Mammary epithelial cell (primary cell): ENCODE results near the gene JAG1.

Source experiments
- EZH2 ChIP-seq: IDR thresholded peaks from 2 replicates; pipeline ENCODE4 v1.6.1; 2012; ENCODE audit warnings: low read length, inconsistent platforms, borderline replicate concordance
- TF ChIP-seq, protein P1 (sequence below), 2 donors: IDR thresholded peaks in 1 of 2; conservative IDR thresholded peaks in 1 of 2; 2 replicates each; pipeline ENCODE4 v1.5.1; 2011 to 2012; ENCODE audit warnings: inconsistent platforms in 2 of 2, low read length in 2 of 2, mild to moderate bottlenecking in 2 of 2, control low read depth in 1 of 2, low read depth in 1 of 2; ENCODE audit not compliant: insufficient read depth in 1 of 2; ENCODE audit errors: extremely low read depth in 1 of 2

DNA sequence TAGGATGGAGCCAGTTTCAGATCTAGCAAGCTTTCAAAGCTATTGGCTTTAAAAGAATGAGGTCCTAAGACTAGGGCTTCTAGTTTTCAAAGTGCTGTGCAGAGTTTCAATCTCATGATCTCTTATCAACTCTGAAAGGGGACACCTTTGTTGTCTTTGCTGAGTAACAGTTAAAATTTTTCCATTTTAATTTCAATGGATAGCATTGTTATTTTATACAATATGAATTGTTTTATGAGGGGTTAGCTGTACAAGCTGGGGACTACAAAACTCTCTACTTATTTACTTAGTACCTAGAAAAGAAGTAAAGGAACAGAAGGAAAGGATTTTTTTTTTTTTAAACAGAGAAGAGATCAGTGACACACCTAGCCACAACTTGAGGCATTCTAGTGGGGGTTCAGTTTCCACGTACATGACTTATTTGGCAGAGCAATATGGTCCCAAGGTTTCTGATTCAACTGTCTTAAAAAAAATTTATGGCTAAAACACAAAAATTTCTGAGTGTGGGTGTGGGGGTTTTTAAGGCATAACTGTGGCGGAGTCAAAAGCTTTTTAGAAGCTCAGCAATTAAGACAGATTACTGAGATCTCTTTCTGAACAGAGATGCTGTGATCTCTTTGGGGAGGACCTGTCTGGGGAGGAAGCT, 46.1 kb upstream of the JAG1 start:
- TF ChIP-seq, protein P1, sequence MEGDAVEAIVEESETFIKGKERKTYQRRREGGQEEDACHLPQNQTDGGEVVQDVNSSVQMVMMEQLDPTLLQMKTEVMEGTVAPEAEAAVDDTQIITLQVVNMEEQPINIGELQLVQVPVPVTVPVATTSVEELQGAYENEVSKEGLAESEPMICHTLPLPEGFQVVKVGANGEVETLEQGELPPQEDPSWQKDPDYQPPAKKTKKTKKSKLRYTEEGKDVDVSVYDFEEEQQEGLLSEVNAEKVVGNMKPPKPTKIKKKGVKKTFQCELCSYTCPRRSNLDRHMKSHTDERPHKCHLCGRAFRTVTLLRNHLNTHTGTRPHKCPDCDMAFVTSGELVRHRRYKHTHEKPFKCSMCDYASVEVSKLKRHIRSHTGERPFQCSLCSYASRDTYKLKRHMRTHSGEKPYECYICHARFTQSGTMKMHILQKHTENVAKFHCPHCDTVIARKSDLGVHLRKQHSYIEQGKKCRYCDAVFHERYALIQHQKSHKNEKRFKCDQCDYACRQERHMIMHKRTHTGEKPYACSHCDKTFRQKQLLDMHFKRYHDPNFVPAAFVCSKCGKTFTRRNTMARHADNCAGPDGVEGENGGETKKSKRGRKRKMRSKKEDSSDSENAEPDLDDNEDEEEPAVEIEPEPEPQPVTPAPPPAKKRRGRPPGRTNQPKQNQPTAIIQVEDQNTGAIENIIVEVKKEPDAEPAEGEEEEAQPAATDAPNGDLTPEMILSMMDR (conservative IDR thresholded peaks at IDR 0.05 in 1 of 2, IDR thresholded peaks at IDR 0.05 in 1 of 2; ENCODE audit: extremely low read depth in 1 of 2, insufficient read depth in 1 of 2, low read depth in 1 of 2, low read length in 2 of 2) = no peak
- no peak for TF ChIP-seq EZH2
